Activated gamma-delta T cell (primary cell): ENCODE measurements around the gene F2R.

Experiments used
- DNase-seq: peaks from one replicate; lab custom pipeline; 2025; lab: John Stamatoyannopoulos, UW

F2R gene

GRCh38 chr5:76690704-76691466 is 25.0 kb upstream of the F2R start:
- no peak for DNase-seq

- no peak for DNase-seq
Measured at GRCh38 chr5:76691467-76692273, 24.3 kb upstream of the F2R start.

DNA sequence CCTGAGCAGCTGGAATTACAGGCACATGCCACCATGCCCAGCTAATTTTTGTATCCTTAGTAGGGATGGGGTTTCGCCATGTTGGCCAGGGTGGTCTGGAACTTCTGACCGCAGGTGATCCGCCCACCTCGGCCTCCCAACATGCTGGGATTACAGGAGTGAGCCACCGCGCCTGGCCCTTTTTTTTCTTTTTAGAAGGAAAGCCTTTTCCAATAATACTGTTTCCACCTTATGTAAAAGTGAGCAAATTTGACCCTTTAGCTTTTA is 23.7 kb upstream of the F2R start:
- DNase-seq: no peak

DNA sequence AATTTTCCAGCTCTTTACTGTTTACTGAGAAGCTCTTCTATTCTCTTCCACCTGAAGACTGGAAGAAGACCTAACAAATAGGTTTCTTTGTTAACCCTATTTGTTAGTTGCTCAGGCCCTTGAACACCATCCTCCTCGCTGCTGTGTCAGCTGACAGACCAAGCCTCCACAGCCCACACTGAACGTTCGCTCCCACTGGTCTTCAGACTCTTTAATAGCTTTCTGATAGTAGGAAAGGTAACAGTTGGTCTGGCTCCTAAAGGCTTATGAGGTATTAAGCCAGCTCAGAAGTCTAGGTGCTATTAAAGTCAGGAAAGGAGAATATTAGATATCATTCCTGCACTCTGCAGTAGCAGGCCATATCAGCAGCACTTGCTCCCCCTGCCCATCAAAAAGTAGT is 23.3 kb upstream of the F2R start:
- DNase-seq: no peak

- no peak for DNase-seq
Measured at GRCh38 chr5:76693141-76693540, 22.8 kb upstream of the F2R start.

GRCh38 chr5:76694317-76694716 is 21.6 kb upstream of the F2R start:
- DNase-seq: no peak

- DNase-seq: no peak
Measured at GRCh38 chr5:76695346-76695745, 20.6 kb upstream of the F2R start.

- no peak for DNase-seq
Measured at GRCh38 chr5:76696251-76696650, 19.7 kb upstream of the F2R start.

- no peak for DNase-seq
Measured at GRCh38 chr5:76697670-76698069, 18.3 kb upstream of the F2R start.

DNA sequence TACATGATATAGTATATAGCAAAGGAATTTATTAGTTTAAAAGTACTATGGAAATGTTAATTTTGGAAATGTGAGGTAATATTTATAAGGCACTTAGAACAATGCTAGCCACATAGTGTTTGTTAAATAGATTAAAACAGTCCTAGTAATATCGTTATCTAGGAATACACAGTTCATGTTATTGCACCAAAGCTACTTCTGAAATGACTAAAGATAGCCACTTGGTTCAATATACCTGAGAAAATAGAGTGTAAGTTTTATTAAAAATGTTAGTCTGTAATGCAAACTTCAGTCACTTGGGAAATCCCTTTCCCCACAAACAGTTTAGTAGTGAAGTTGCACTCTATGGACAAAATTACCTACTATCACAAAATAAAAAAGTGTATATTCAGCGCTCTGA is 15.4 kb upstream of the F2R start:
- DNase-seq: no peak

DNA sequence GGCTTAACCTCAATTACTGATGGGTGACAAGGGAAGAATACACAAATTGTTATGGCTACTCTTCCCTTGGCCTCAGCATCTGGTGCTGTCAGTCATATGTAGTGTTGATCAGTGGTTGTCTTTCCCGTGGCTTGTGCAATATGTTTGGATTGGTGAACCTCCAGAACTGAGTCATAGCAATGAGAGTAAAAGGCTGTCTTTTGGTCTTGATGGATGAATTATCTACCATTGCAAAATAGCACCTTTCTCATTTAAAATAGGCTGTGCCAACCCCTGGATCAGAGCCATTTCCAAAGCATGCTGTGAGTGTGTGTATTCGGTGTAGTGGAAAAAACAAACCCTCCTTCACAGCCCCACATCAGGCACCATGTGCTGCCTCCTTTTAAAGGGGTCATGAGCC is 14.6 kb upstream of the F2R start:
- DNase-seq: no peak

DNA sequence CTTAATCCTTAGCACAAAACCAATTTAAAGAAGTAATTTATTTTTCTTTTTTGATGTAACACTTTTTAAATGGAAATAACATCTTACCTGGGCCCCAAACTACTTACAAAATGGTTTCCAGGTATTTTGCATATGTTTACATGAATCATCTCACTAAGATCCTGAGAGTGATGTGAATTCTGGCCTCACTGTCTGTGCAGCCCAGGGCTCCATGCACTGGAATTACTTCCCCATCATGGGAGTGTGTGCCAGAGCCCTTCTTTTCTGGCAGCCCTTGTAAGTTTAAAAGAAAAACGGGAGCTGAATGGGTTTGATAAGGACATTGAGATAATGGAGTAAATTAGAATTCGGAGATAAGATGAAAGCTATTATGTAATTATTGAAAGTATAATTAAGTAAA is 12.2 kb upstream of the F2R start:
- no peak for DNase-seq

- no peak for DNase-seq
Measured at GRCh38 chr5:76704131-76704663, 11.7 kb upstream of the F2R start.

GRCh38 chr5:76705574-76705973 is 10.4 kb upstream of the F2R start:
- DNase-seq: no peak

- no peak for DNase-seq
Measured at GRCh38 chr5:76709762-76710161, 6.2 kb upstream of the F2R start.

DNA sequence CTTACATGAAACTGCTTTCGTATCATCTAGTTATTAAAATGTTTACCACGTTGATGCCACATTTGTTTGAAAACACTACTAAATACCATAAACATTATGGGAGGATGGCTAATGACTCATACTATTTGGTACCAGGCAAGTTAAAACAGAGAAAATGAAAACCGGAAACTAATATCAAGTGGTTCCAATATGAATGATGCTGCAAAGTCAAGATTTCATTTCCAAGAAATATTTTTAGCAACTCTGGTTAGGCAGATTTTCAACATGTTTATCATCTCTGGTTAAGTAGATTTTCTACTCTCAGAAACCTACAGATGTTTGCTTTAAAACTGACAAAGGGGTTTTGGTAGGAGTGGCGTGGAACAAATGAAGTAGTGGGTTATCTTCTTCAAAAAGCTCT is 4.9 kb upstream of the F2R start:
- no peak for DNase-seq

DNA sequence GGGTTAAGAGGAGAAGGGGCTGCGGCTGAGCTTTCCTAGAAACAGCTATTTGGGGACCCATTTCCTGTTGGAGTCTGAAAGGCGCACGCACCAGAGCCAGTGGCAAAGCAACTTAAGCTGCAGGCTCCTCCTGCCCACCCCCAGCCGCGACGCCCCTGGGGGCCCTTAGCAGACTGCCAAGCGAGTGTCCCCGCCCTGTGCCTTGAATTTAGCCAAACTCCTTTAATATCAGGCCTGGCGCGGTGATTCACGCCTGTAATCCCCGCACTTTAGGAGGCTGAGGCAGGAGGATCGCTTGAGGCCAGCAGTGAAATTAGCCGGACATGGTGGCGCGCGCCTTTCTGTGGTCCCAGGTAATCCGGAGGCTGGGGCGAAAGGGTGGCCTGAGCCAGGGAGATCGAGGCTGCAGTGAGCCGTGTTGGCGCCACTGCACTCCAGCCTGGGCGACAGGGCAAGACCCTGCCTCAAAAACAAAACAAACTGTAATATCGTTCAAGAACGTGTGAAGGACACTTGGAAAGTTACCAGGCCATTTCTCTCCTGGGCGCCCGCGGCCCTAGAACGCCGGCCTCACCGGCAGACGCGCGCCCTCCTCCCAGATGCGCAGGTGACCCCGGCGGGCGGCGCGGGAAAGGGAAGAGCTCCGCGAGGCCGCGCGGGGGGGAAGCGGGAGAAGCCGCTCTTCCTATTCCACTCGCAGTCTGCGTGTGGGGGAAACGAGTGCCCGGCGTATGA is 1.0 kb upstream of the F2R start:
- DNase-seq: peak; percentile 8

- no peak for DNase-seq
Measured at GRCh38 chr5:76715486-76715735, 515 bp upstream of the F2R start.

DNA sequence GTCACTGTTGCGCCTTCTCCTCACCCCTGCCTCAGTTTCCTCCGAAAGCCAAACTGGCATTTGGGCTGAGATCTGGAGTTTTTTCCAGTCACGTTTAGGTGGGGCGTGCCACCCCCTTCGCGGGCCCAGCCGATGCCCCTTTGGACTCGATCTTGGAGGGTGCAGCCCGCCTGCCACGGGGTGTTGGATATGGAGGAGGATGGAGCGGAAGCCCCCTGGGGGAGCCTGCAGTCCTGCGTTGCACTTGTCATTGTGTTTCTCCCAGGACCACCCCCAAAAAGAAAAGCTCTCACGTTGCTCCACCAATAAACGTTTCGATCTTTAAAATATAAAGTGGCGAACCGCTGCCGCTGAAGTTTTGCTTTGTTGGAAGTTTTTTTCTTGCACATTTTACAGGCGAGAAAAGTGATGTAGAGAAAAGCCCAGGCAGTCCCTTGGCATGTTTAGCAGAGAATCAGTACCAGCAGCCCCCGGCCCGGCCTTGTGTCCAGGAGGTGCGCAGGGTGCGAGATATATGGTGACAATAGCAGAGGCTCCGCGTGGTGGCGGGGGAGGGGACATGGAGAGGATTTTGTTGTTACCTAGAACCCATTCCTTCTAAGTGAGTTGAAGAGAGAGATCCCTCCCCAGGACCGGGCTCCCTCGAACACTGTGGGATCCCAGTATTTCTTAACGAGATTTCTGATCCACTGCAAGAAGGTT is 681 bp downstream of the F2R start:
- peak; percentile 5 for DNase-seq

GRCh38 chr5:76717222-76718083 is 1.5 kb downstream of the F2R start:
- no peak for DNase-seq

DNA sequence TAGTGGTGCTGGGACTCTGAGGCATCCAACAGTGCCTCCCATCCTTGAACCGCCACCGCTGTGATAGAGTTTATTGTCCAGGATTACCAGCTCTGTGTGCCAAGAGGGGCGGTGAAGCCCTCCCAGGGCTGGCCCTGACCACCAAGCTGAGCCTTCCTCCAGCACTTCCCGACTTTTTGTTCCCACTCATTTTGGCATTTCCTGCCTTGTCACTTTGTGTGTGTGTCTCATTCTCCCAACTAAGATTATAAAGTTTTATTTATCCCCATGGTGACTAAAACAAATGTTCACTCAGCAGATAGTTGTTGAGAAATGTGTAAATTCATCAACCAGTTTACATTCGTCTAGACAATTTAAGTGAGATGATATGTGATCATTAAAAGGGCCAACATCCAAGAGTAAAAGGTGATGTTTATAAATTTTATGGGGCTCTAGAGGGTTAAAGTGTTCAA is 2.5 kb downstream of the F2R start:
- no peak for DNase-seq
